K562 (cell line): ENCODE results near the gene CFAP206. TPM values are rescaled to one million over a fixed set of nuclear protein-coding genes. Genes with fewer than 3 reads are reported as not detected.

Experiments
- CC2D1A ChIP-seq: fragments of 450-650 bp; IDR thresholded peaks from 2 replicates; pipeline ENCODE4 v1.6.1; 2017; ENCODE audit warnings: mild to moderate bottlenecking
- CTBP1 ChIP-seq: fragments of 450-650 bp; IDR thresholded peaks from 2 replicates; pipeline ENCODE4 v1.6.1; 2016; ENCODE audit warnings: borderline replicate concordance
- DACH1 ChIP-seq: fragments of 450-650 bp; IDR thresholded peaks from 2 replicates; pipeline ENCODE4 v1.6.1; 2018; ENCODE audit not compliant: partially characterized antibody
- HDAC8 ChIP-seq: fragments of 450-650 bp; IDR thresholded peaks from 2 replicates; pipeline ENCODE4 v1.6.1; 2016; ENCODE audit warnings: mild to moderate bottlenecking, missing genetic modification characterization, moderate library complexity, missing compliant biosample characterization
- HINFP ChIP-seq: fragments of 450-650 bp; conservative IDR thresholded peaks from 2 replicates; pipeline ENCODE4 v1.6.1; 2016; ENCODE audit warnings: missing genetic modification characterization, low read depth, mild to moderate bottlenecking, control low read depth, missing compliant biosample characterization
- HNRNPL ChIP-seq: fragments of 200-400 bp; formaldehyde crosslinking; IDR thresholded peaks from 2 replicates; pipeline ENCODE4 v1.6.1; 2017; ENCODE audit warnings: low read depth, mild to moderate bottlenecking, low read length
- HNRNPLL ChIP-seq: fragments of 200-400 bp; formaldehyde crosslinking; IDR thresholded peaks from 2 replicates; pipeline ENCODE4 v1.6.1; 2017; ENCODE audit warnings: low read length, low read depth, mild to moderate bottlenecking; ENCODE audit not compliant: poor library complexity, severe bottlenecking
- NRF1 ChIP-seq, 2 experiments: fragments of 450-650 bp; IDR thresholded peaks in 1 of 2; conservative IDR thresholded peaks in 1 of 2; 2 replicates each; pipeline ENCODE4 v1.6.1; 2014; ENCODE audit warnings: mild to moderate bottlenecking in 2 of 2
- PURB ChIP-seq: sonication (generic); formaldehyde crosslinking; IDR thresholded peaks from 2 replicates; pipeline ENCODE4 v1.9.0; 2021; ENCODE audit warnings: low read depth, mild to moderate bottlenecking, missing genetic modification reagents
- SNIP1 ChIP-seq: fragments of 450-650 bp; IDR thresholded peaks from 2 replicates; pipeline ENCODE4 v1.7.1; 2017; ENCODE audit warnings: low read depth, mild to moderate bottlenecking
- STAT6 ChIP-seq: sonication (generic); formaldehyde crosslinking; IDR thresholded peaks from 2 replicates; pipeline ENCODE4 v1.8.1; 2023; ENCODE audit warnings: mild to moderate bottlenecking, missing genetic modification reagents
- USF2 ChIP-seq: sonication (generic); formaldehyde crosslinking; IDR thresholded peaks from 2 replicates; pipeline ENCODE4 v1.5.0; 2020; ENCODE audit warnings: missing genetic modification reagents
- XRCC4 ChIP-seq: IDR thresholded peaks from one replicate; pipeline ENCODE4 v1.6.1; 2011; ENCODE audit not compliant: insufficient read depth, insufficient read length; ENCODE audit errors: extremely low read depth
- XRCC5 ChIP-seq: fragments of 200-400 bp; formaldehyde crosslinking; IDR thresholded peaks from 2 replicates; pipeline ENCODE4 v1.6.1; 2017; ENCODE audit warnings: low read depth, mild to moderate bottlenecking, low read length
- ZBTB7A ChIP-seq: IDR thresholded peaks from 2 replicates; pipeline ENCODE4 v1.6.1; 2011; ENCODE audit warnings: low read depth, mild to moderate bottlenecking, low read length, moderate library complexity, borderline replicate concordance; ENCODE audit not compliant: control insufficient read depth
- ZNF133 ChIP-seq: fragments of 250-450 bp; sonication (Bioruptor Pico); IDR thresholded peaks from 2 replicates; pipeline ENCODE4 v1.4.0; 2020; ENCODE audit warnings: mild to moderate bottlenecking
- ZNF174 ChIP-seq: fragments of 250-450 bp; sonication (Bioruptor Pico); IDR thresholded peaks from 2 replicates; pipeline ENCODE4 v1.4.0; 2020; ENCODE audit warnings: mild to moderate bottlenecking
- ZNF280A ChIP-seq: fragments of 450-650 bp; IDR thresholded peaks from 2 replicates; pipeline ENCODE4 v1.6.1; 2018; ENCODE audit warnings: mild to moderate bottlenecking, low read depth; ENCODE audit not compliant: partially characterized antibody
- polyA plus RNA-seq, 8 experiments: library from polyadenylated mRNA; depleted of rRNA in 4 of 8; stranded (reverse) in 5 of 8; unstranded in 3 of 8; fragments of >200 nt; fragmentation: Nextera tagmentation in 2 of 8; fragmentation: Illumina TruSeq in 1 of 8; extraction: Ambion mirVana in 2 of 8; extraction: Trizol in 1 of 8; gene quantifications; 2 replicates each; pipeline versions ENCODE4 v1.2.1 to v1.2.3, GENCODE V29; 2011 to 2014; ENCODE audit warnings: inconsistent platforms in 1 of 8, missing spikeins in 1 of 8
- total RNA-seq, 7 experiments: library from RNA; depleted of rRNA in 6 of 7; stranded (reverse); fragments of >200 nt in 6 of 7; fragmentation: Illumina TruSeq in 2 of 7; extraction: Trizol in 2 of 7; gene quantifications; 2 replicates each; pipeline versions ENCODE4 v1.2.1 to v1.2.3, GENCODE V29; 2011 to 2021; ENCODE audit warnings: low replicate concordance in 1 of 7
- TF ChIP-seq, protein P1 (sequence below): fragments of 450-650 bp; formaldehyde crosslinking; conservative IDR thresholded peaks from 2 replicates; pipeline ENCODE4 v1.4.0; 2022; ENCODE audit warnings: mild to moderate bottlenecking, missing genetic modification characterization
- TF ChIP-seq, protein P2 (sequence below): fragments of 250-450 bp; sonication (Bioruptor Pico); IDR thresholded peaks from 2 replicates; pipeline ENCODE4 v1.4.0; 2020; ENCODE audit warnings: borderline replicate concordance

Gene CFAP206
- total and polyA plus RNA-seq, 9 of the 15 experiments (the other 6 are each of a cell fraction or from before 2014, with no cell fraction given) = 0.06 to 0.33 (median 0.18) TPM; not detected in 2

GRCh38 chr6:87436435-87436834 is 28.7 kb downstream of the CFAP206 start (continued):
- TF ChIP-seq ZNF280A (no peak), HDAC8 (tag) (no peak), SNIP1 (no peak), ZBTB7A (no peak), ZNF174 (CRISPR knock-in tag) (no peak), HINFP (tag) (no peak), ZNF133 (CRISPR knock-in tag) (no peak), NRF1 (conservative IDR thresholded peaks at IDR 0.05 in 1 of 2, IDR thresholded peaks at IDR 0.05 in 1 of 2) (no peak), CC2D1A (no peak), HNRNPLL (no peak), XRCC5 (no peak), PURB (CRISPR knock-in tag) (no peak), CTBP1 (peak; percentile 56; the same call in 1 of the 2 replicates), DACH1 (no peak), XRCC4 (no peak), USF2 (CRISPR knock-in tag) (no peak), STAT6 (CRISPR knock-in tag) (no peak), HNRNPL (no peak)
- TF ChIP-seq, protein P1, sequence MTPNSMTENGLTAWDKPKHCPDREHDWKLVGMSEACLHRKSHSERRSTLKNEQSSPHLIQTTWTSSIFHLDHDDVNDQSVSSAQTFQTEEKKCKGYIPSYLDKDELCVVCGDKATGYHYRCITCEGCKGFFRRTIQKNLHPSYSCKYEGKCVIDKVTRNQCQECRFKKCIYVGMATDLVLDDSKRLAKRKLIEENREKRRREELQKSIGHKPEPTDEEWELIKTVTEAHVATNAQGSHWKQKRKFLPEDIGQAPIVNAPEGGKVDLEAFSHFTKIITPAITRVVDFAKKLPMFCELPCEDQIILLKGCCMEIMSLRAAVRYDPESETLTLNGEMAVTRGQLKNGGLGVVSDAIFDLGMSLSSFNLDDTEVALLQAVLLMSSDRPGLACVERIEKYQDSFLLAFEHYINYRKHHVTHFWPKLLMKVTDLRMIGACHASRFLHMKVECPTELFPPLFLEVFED (CRISPR knock-in tag) = no peak
- TF ChIP-seq, protein P2, sequence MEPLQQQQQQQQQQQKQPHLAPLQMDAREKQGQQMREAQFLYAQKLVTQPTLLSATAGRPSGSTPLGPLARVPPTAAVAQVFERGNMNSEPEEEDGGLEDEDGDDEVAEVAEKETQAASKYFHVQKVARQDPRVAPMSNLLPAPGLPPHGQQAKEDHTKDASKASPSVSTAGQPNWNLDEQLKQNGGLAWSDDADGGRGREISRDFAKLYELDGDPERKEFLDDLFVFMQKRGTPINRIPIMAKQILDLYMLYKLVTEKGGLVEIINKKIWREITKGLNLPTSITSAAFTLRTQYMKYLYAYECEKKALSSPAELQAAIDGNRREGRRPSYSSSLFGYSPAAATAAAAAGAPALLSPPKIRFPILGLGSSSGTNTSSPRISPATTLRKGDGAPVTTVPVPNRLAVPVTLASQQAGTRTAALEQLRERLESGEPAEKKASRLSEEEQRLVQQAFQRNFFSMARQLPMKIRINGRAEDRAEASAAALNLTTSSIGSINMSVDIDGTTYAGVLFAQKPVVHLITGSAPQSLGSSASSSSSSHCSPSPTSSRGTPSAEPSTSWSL (CRISPR knock-in tag) = no peak
